Endothelial cell (in vitro differentiated cells): ENCODE results near the gene DTNA. TPM values are rescaled to one million over a fixed set of nuclear protein-coding genes. Genes with fewer than 3 reads are reported as not detected.

Experiments
- DNase-seq: peaks from one replicate; pipeline ENCODE4 v3.0.0; 2021; ENCODE audit warnings: low spot score
- H3K27ac Mint-ChIP-seq: one replicate; pipeline ENCODE4 v1.8.0; 2021; ENCODE audit warnings: mixed read lengths, inconsistent platforms; ENCODE audit not compliant: unreplicated experiment
- H3K27me3 Mint-ChIP-seq: one replicate; pipeline ENCODE4 v1.8.0; 2021; ENCODE audit warnings: mild to moderate bottlenecking, moderate library complexity, mixed read lengths, inconsistent platforms; ENCODE audit not compliant: unreplicated experiment
- H3K36me3 Mint-ChIP-seq: one replicate; pipeline ENCODE4 v1.8.0; 2021; ENCODE audit warnings: mild to moderate bottlenecking, low read depth, mixed read lengths, inconsistent platforms; ENCODE audit not compliant: unreplicated experiment
- H3K4me1 Mint-ChIP-seq: one replicate; pipeline ENCODE4 v1.8.0; 2021; ENCODE audit warnings: mild to moderate bottlenecking, mixed read lengths, inconsistent platforms; ENCODE audit not compliant: unreplicated experiment
- H3K4me3 Mint-ChIP-seq: one replicate; pipeline ENCODE4 v1.8.0; 2021; ENCODE audit warnings: mild to moderate bottlenecking, mixed read lengths, inconsistent platforms; ENCODE audit not compliant: unreplicated experiment
- H3K9me3 Mint-ChIP-seq: one replicate; pipeline ENCODE4 v1.8.0; 2021; ENCODE audit warnings: mixed read lengths, inconsistent platforms; ENCODE audit not compliant: unreplicated experiment
- CTCF ChIP-seq: fragments of 200-600 bp; sonication (generic); IDR thresholded peaks from one replicate; pipeline ENCODE4 v1.5.0; 2021; ENCODE audit warnings: antibody characterized with exemption; ENCODE audit not compliant: unreplicated experiment
- total RNA-seq: library from RNA; stranded (reverse); fragmentation: NEBNext Ultra II Directional; extraction: Animal tissue kit (Norgen Biotek cat#: 25700); gene quantifications from one replicate; pipeline ENCODE4 v1.2.1, GENCODE V29; 2021; ENCODE audit not compliant: unreplicated experiment

The DTNA gene
- total RNA-seq, 1 donor from 2014 or later = 17.9 TPM

- no peak overlapping the region for H3K27ac Mint-ChIP-seq
- H3K4me1 Mint-ChIP-seq = peaks cover 8% of the 10 kb centered on the region
- H3K27me3 Mint-ChIP-seq = no peaks in the 10 kb centered on the region
- no peak for DNase-seq
- H3K9me3 Mint-ChIP-seq = no peaks in the 10 kb centered on the region
- no peak overlapping the region for H3K4me3 Mint-ChIP-seq
- H3K36me3 Mint-ChIP-seq = peaks cover 2% of the 10 kb centered on the region
- no peak for TF ChIP-seq CTCF
Observed at GRCh38 chr18:34834897-34835296, 124.8 kb downstream of the DTNA start.

GRCh38 chr18:34835466-34835865, 125.4 kb downstream of the DTNA start:
- TF ChIP-seq CTCF = no peak
- H3K4me1 Mint-ChIP-seq = peaks cover 8% of the 10 kb centered on the region
- H3K4me3 Mint-ChIP-seq = no peak overlapping the region
- no peaks in the 10 kb centered on the region for H3K9me3 Mint-ChIP-seq
- H3K27me3 Mint-ChIP-seq = no peaks in the 10 kb centered on the region
- peaks cover 2% of the 10 kb centered on the region for H3K36me3 Mint-ChIP-seq
- H3K27ac Mint-ChIP-seq = no peak overlapping the region
- no peak for DNase-seq

- H3K9me3 Mint-ChIP-seq = no peaks in the 10 kb centered on the region
- peaks cover 8% of the 10 kb centered on the region for H3K4me1 Mint-ChIP-seq
- no peak overlapping the region for H3K27ac Mint-ChIP-seq
- H3K36me3 Mint-ChIP-seq = peaks cover 2% of the 10 kb centered on the region
- no peak overlapping the region for H3K4me3 Mint-ChIP-seq
- DNase-seq = no peak
- no peak for TF ChIP-seq CTCF
- no peaks in the 10 kb centered on the region for H3K27me3 Mint-ChIP-seq
Observed at GRCh38 chr18:34837769-34838272, 127.7 kb downstream of the DTNA start.

- H3K9me3 Mint-ChIP-seq = no peaks in the 10 kb centered on the region
- H3K27me3 Mint-ChIP-seq = no peaks in the 10 kb centered on the region
- peaks cover under 1% of the 10 kb centered on the region for H3K4me1 Mint-ChIP-seq
Observed at GRCh38 chr18:34838669-34839068, 128.6 kb downstream of the DTNA start.

More at GRCh38 chr18:34838669-34839068, 128.6 kb downstream of the DTNA start:
- TF ChIP-seq CTCF = no peak
- Mint-ChIP-seq H3K27ac (no peak overlapping the region), H3K36me3 (peaks cover 2% of the 10 kb centered on the region), H3K4me3 (no peak overlapping the region)
- no peak for DNase-seq
